Keratinocyte (primary cell): ENCODE results near the gene SPATA32.

Experiments used
- CTCF ChIP-seq, 3 experiments: IDR thresholded peaks in 1 of 3; conservative IDR thresholded peaks in 1 of 3; optimal IDR thresholded peaks in 1 of 3; 2 replicates in 2 of 3; 3 replicates in 1 of 3; pipeline versions ENCODE3 to v1.5.1; 2011; ENCODE audit warnings: low read length in 3 of 3, mild to moderate bottlenecking in 3 of 3, moderate library complexity in 2 of 3, control low read depth in 1 of 3, inconsistent platforms in 1 of 3; ENCODE audit not compliant: insufficient read depth in 2 of 3; ENCODE audit errors: extremely low read depth in 1 of 3
- EZH2 ChIP-seq: IDR thresholded peaks from one replicate; pipeline ENCODE4 v1.6.1; 2012; ENCODE audit warnings: inconsistent platforms, mild to moderate bottlenecking, low read length, moderate library complexity

DNA sequence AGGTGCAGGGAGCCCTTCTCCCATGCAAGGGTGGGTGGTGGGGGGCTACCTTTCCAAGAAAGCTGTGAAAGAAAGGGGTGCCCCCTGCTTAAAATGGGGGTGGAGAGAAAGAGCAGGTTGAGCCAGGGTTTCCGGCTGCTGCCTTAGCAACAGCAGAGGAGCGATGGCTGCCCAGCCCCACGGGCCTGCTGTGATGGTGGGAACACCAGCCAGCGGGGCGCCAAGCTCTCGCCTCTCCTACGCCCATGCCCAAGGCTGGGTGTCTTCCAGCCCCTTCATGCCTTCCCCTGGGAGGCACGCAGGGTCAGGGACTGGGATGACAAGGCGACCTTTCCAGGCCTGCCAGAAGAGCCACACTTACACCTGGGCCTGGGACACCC, 37.2 kb downstream of the SPATA32 start:
- TF ChIP-seq CTCF (optimal IDR thresholded peaks at IDR 0.05 in 1 of 3, IDR thresholded peaks at IDR 0.05 in 1 of 3, conservative IDR thresholded peaks at IDR 0.05 in 1 of 3; ENCODE audit: extremely low read depth in 1 of 3, insufficient read depth in 2 of 3, low read length in 3 of 3), result no peak
- TF ChIP-seq EZH2, result no peak
